HG03196 (cell line): ENCODE measurements around the gene GAB4.
"Not testable (repeated sequence)": the region's sequence is repeated elsewhere in the genome, so short reads cannot be mapped to it uniquely, and the experiment has no call there.

ENCODE experiments used
- ATAC-seq: cut with Tn5 transposase; IDR thresholded peaks from one replicate; pipeline ENCODE4 v1.9.1; 2021; ENCODE audit not compliant: unreplicated experiment

GAB4 gene

GRCh38 chr22:16960220-16960883 lies 47.7 kb downstream of the GAB4 start:
- ATAC-seq: no peak

GRCh38 chr22:16959345-16959930 lies 48.6 kb downstream of the GAB4 start:
- no peak for ATAC-seq

- no peak for ATAC-seq
Observed at GRCh38 chr22:16958475-16958874, 49.5 kb downstream of the GAB4 start.

- ATAC-seq: no peak
Observed at GRCh38 chr22:16957781-16958180, 50.2 kb downstream of the GAB4 start.

GRCh38 chr22:16956290-16956689 lies 51.7 kb downstream of the GAB4 start:
- ATAC-seq: no peak

- ATAC-seq: no peak
Observed at GRCh38 chr22:16955678-16956210, 52.3 kb downstream of the GAB4 start.

GRCh38 chr22:16955081-16955480 lies 52.9 kb downstream of the GAB4 start:
- ATAC-seq: no peak

- ATAC-seq: no peak
Observed at GRCh38 chr22:16954060-16954403, 54.0 kb downstream of the GAB4 start.

GRCh38 chr22:16953206-16954059 lies 54.6 kb downstream of the GAB4 start:
- no peak for ATAC-seq

GRCh38 chr22:16949561-16949960 lies 58.5 kb downstream of the GAB4 start:
- ATAC-seq: no peak

- ATAC-seq: no peak
Observed at GRCh38 chr22:16937811-16938210, 70.2 kb downstream of the GAB4 start.

GRCh38 chr22:16937209-16937608 lies 70.8 kb downstream of the GAB4 start:
- ATAC-seq: not testable (repeated sequence)

- no peak for ATAC-seq
Observed at GRCh38 chr22:16936625-16937024, 71.4 kb downstream of the GAB4 start.

GRCh38 chr22:16935209-16935608 lies 72.8 kb downstream of the GAB4 start:
- ATAC-seq: no peak

- ATAC-seq: no peak
Observed at GRCh38 chr22:16933291-16934282, 74.4 kb downstream of the GAB4 start.

- ATAC-seq: no peak
Observed at GRCh38 chr22:16932577-16932976, 75.4 kb downstream of the GAB4 start.

- no peak for ATAC-seq
Observed at GRCh38 chr22:16925407-16925966, 82.5 kb downstream of the GAB4 start.

GRCh38 chr22:16922706-16923105 lies 85.3 kb downstream of the GAB4 start:
- no peak for ATAC-seq

- no peak for ATAC-seq
Observed at GRCh38 chr22:16922076-16922475, 85.9 kb downstream of the GAB4 start.
